Endodermal cell (in vitro differentiated cells): ENCODE measurements around the gene SERBP1. TPM values are rescaled to one million over a fixed set of nuclear protein-coding genes. Genes with fewer than 3 reads are reported as not detected.
"Not testable (repeated sequence)": the region's sequence is repeated elsewhere in the genome, so short reads cannot be mapped to it uniquely, and the experiment has no call there.

Experiments
- DNase-seq: peaks from one replicate; pipeline ENCODE4 v3.0.0-alpha.2; 2017
- H3K27ac ChIP-seq: 2 replicates; pipeline ENCODE4 v1.5.1; 2013; ENCODE audit warnings: mild to moderate bottlenecking, low read depth, low read length, moderate library complexity
- H3K27me3 ChIP-seq: 2 replicates; pipeline ENCODE4 v1.6.1; 2013; ENCODE audit warnings: mild to moderate bottlenecking, low read length, moderate library complexity; ENCODE audit not compliant: insufficient read depth, control insufficient read depth, poor library complexity, severe bottlenecking
- H3K36me3 ChIP-seq: 2 replicates; pipeline ENCODE4 v1.7.0; 2013; ENCODE audit warnings: mild to moderate bottlenecking, low read length, moderate library complexity; ENCODE audit not compliant: control insufficient read depth, insufficient read depth
- H3K4me1 ChIP-seq: one replicate; pipeline ENCODE4 v1.7.0; 2013; ENCODE audit warnings: low read length; ENCODE audit not compliant: control insufficient read depth, insufficient read depth
- H3K4me3 ChIP-seq: 2 replicates; pipeline ENCODE4 v1.5.1; 2013; ENCODE audit warnings: mild to moderate bottlenecking, low read length, moderate library complexity
- H3K9ac ChIP-seq: 2 replicates; pipeline ENCODE4 v1.6.1; 2013; ENCODE audit warnings: mild to moderate bottlenecking, low read length, moderate library complexity; ENCODE audit not compliant: poor library complexity, severe bottlenecking; ENCODE audit errors: extremely low read depth
- H3K9me3 ChIP-seq: 2 replicates; pipeline ENCODE4 v1.6.1; 2013; ENCODE audit warnings: mild to moderate bottlenecking, low read length, moderate library complexity; ENCODE audit not compliant: control insufficient read depth
- H3K27ac Mint-ChIP-seq: 2 replicates; pipeline ENCODE4 v1.8.0; 2020; ENCODE audit warnings: mixed read lengths
- H3K27me3 Mint-ChIP-seq: 2 replicates; pipeline ENCODE4 v1.8.0; 2021; ENCODE audit warnings: mild to moderate bottlenecking, mixed read lengths; ENCODE audit not compliant: insufficient read depth
- H3K36me3 Mint-ChIP-seq: 2 replicates; pipeline ENCODE4 v1.8.0; 2020; ENCODE audit warnings: low read depth, mixed read lengths
- H3K4me1 Mint-ChIP-seq: 2 replicates; pipeline ENCODE4 v1.8.0; 2020; ENCODE audit warnings: mixed read lengths
- H3K4me3 Mint-ChIP-seq: 2 replicates; pipeline ENCODE4 v1.8.0; 2020; ENCODE audit warnings: mild to moderate bottlenecking, moderate library complexity, mixed read lengths
- H3K9me3 Mint-ChIP-seq: 2 replicates; pipeline ENCODE4 v1.8.0; 2020; ENCODE audit warnings: mild to moderate bottlenecking, mixed read lengths
- CTCF ChIP-seq: fragments of 200-600 bp; sonication (generic); conservative IDR thresholded peaks from 2 replicates; pipeline ENCODE4 v1.5.0; 2021; ENCODE audit warnings: antibody characterized with exemption, mild to moderate bottlenecking
- WGBS, 2 experiments: methylation state at CpG; one replicate each; pipeline versions ENCODE4 v1.1.5 to v1.1.7; 2013; ENCODE audit warnings: missing lambda C conversion rate in 2 of 2, mixed read lengths in 1 of 2; ENCODE audit not compliant: insufficient coverage in 1 of 2, insufficient read length in 1 of 2; 5-methylcytosine and 5-hydroxymethylcytosine counted together
- total RNA-seq, 2 donors: library from RNA; stranded (reverse); fragmentation: NEBNext Ultra II Directional in 1 of 2; extraction: Animal tissue kit (Norgen Biotek cat#: 25700) in 1 of 2; gene quantifications; 2 replicates in 1 of 2; 3 replicates in 1 of 2; pipeline ENCODE4 v1.2.1, GENCODE V29; 2021

SERBP1 gene
- total RNA-seq, 2 donors from 2014 or later = 312 to 331 TPM

- H3K27me3 Mint-ChIP-seq = no peaks in the 10 kb centered on the region
- no peak overlapping the region for H3K27ac Mint-ChIP-seq
- no peak overlapping the region for H3K4me3 Mint-ChIP-seq
- no peak overlapping the region for H3K9ac ChIP-seq
- no peak overlapping the region for H3K4me3 ChIP-seq
- H3K9me3 ChIP-seq = no peaks in the 10 kb centered on the region
- no peaks in the 10 kb centered on the region for H3K9me3 Mint-ChIP-seq
- H3K4me1 Mint-ChIP-seq = no peaks in the 10 kb centered on the region
- peaks cover 83% of the 10 kb centered on the region for H3K36me3 Mint-ChIP-seq
- no peaks in the 10 kb centered on the region for H3K27me3 ChIP-seq
- no peak for DNase-seq
- 95 to 100% methylated on average over 1 to 13 of the region's 13 CpGs for WGBS, 2 experiments
- no peaks in the 10 kb centered on the region for H3K4me1 ChIP-seq
- peaks cover 95% of the 10 kb centered on the region for H3K36me3 ChIP-seq
- no peak overlapping the region for H3K27ac ChIP-seq
- TF ChIP-seq CTCF = no peak
Measured at GRCh38 chr1:67415041-67415440, 15.2 kb downstream of the SERBP1 start.

GRCh38 chr1:67414574-67414973 lies 15.6 kb downstream of the SERBP1 start:
- H3K27ac Mint-ChIP-seq = no peak overlapping the region
- Histone ChIP-seq H3K4me3 (no peak overlapping the region), H3K27ac (no peak overlapping the region), H3K36me3 (peaks cover 95% of the 10 kb centered on the region), H3K9ac (no peak overlapping the region), H3K4me1 (no peaks in the 10 kb centered on the region), H3K27me3 (no peaks in the 10 kb centered on the region), H3K9me3 (no peaks in the 10 kb centered on the region)
- H3K4me3 Mint-ChIP-seq = no peak overlapping the region
- H3K9me3 Mint-ChIP-seq = no peaks in the 10 kb centered on the region
- no peak for DNase-seq
- no peak for TF ChIP-seq CTCF
- H3K4me1 Mint-ChIP-seq = no peaks in the 10 kb centered on the region
- no peaks in the 10 kb centered on the region for H3K27me3 Mint-ChIP-seq
- peaks cover 79% of the 10 kb centered on the region for H3K36me3 Mint-ChIP-seq
- 95 to 98% methylated on average over 2 of the region's 2 CpGs for WGBS, 2 experiments

GRCh38 chr1:67413101-67413500 lies 17.1 kb downstream of the SERBP1 start:
- not testable (repeated sequence) for H3K9me3 ChIP-seq, H3K4me1 ChIP-seq, H3K27ac ChIP-seq, H3K9ac ChIP-seq, H3K9me3 Mint-ChIP-seq, H3K27me3 Mint-ChIP-seq, H3K4me1 Mint-ChIP-seq, H3K27ac Mint-ChIP-seq, DNase-seq, H3K4me3 ChIP-seq, H3K4me3 Mint-ChIP-seq, H3K27me3 ChIP-seq
- H3K36me3 Mint-ChIP-seq = peaks cover 71% of the 10 kb centered on the region
- 90% methylated on average over 2 of the region's 2 CpGs for WGBS, 2 experiments
- H3K36me3 ChIP-seq = peaks cover 84% of the 10 kb centered on the region

DNA sequence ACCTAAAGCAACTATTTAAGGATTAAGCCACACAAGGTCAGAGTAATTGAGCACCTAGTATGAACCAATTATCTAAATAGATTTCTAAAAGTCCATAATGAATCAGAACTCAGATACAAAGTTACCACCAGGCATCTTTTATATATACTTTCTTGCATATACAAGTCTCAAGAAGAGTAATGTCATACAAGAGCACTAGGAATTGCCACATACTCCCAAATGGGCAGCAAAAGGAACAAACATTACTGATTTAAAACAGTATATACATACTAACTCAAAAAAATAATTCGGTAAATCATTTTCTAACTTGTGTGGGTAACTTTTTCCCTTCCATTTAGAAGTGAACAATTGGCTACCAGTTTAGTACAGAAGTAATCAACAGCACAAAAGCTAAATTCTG lies 22.1 kb downstream of the SERBP1 start:
- Mint-ChIP-seq H3K27me3 (no peaks in the 10 kb centered on the region), H3K36me3 (peaks cover 26% of the 10 kb centered on the region), H3K4me3 (no peak overlapping the region), H3K27ac (no peak overlapping the region), H3K9me3 (no peaks in the 10 kb centered on the region), H3K4me1 (peaks cover 11% of the 10 kb centered on the region)
- Histone ChIP-seq H3K4me1 (no peaks in the 10 kb centered on the region), H3K36me3 (peaks cover 52% of the 10 kb centered on the region), H3K9me3 (no peaks in the 10 kb centered on the region), H3K9ac (no peak overlapping the region), H3K27me3 (no peaks in the 10 kb centered on the region), H3K4me3 (no peak overlapping the region), H3K27ac (peak overlapping the region; percentile 9)
- DNase-seq = no peak
- WGBS, 2 experiments = 100% methylated on average over 1 of the region's 1 CpG
- no peak for TF ChIP-seq CTCF
